GM12874 (cell line): ENCODE data around the gene NLGN1.

Source experiments
- TF ChIP-seq, protein P1 (sequence below): IDR thresholded peaks from 2 replicates; pipeline ENCODE4 v1.5.1; 2011; ENCODE audit warnings: low read depth, mild to moderate bottlenecking, control low read depth, low read length, moderate library complexity; ENCODE audit not compliant: insufficient read depth

The NLGN1 gene

DNA sequence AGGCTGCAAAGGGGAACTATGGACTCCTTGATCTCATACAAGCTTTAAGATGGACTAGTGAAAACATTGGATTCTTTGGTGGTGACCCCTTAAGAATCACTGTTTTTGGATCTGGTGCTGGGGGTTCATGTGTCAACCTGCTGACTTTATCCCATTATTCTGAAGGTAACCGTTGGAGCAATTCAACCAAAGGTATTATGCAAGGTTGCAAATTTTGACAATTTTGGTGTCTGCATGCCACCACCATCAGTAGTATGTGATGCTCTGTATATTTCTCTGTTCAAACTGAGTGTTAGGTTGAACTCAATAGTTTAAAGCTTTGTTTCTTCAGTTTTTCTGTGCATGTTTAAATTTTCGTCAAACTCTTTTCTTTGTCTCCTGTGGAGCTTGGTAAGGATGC is 877.8 kb downstream of the NLGN1 start:
- TF ChIP-seq, protein P1, sequence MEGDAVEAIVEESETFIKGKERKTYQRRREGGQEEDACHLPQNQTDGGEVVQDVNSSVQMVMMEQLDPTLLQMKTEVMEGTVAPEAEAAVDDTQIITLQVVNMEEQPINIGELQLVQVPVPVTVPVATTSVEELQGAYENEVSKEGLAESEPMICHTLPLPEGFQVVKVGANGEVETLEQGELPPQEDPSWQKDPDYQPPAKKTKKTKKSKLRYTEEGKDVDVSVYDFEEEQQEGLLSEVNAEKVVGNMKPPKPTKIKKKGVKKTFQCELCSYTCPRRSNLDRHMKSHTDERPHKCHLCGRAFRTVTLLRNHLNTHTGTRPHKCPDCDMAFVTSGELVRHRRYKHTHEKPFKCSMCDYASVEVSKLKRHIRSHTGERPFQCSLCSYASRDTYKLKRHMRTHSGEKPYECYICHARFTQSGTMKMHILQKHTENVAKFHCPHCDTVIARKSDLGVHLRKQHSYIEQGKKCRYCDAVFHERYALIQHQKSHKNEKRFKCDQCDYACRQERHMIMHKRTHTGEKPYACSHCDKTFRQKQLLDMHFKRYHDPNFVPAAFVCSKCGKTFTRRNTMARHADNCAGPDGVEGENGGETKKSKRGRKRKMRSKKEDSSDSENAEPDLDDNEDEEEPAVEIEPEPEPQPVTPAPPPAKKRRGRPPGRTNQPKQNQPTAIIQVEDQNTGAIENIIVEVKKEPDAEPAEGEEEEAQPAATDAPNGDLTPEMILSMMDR, result no peak

DNA sequence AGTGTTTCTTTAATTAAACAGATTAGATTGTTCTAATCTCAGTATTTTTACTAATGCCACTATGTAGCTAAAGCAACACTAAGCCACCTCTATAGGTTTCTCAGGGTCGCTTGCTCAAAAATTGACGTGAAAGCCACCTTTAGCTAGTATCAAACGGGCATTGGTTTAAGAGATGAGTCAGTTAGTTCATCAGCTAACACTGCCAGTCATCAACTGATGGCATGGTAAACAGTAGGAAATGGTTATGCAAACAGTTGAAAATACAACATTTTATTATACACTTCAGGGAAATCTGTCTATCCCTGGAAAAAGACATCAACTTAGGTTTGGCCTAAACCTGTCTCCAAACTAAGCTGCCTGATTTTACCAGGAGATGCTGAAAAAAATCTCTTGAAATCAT is 879.3 kb downstream of the NLGN1 start:
- TF ChIP-seq, protein P1, result no peak

DNA sequence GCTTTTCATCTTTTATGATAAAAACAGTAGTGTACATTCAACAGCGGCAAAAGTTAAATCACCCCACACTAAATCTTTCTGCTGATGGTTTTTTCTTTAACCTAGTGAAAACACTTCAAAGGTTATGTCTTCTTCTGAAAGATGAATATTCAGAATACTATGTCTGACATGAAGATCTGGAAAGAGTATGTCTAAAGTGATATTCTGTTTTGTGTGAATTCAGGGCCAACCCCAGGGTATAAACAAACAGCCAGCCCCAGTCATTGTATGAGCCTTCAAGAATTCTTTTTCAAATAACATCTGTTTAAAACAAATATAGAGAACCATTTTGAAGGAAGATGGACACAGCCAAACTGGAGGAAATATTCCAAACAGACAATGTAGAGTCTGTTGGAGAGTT is 880.5 kb downstream of the NLGN1 start:
- TF ChIP-seq, protein P1, result no peak

DNA sequence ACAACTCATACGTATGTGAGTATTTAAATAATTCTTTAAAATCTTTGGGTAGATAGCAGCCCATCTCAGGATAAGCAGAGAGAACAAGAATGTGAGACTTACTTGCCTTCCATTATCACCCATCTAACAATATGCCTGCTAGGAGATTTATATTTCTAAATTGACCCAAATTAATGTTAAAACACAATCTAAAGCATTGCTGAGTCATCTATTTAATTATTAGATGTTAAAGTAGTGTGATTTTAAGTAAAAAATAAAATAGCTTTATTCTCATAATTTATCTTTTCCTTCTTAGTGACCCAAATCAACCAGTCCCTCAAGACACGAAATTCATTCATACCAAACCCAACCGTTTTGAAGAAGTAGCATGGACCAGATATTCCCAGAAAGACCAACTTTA is 882.6 kb downstream of the NLGN1 start:
- TF ChIP-seq, protein P1, result no peak

DNA sequence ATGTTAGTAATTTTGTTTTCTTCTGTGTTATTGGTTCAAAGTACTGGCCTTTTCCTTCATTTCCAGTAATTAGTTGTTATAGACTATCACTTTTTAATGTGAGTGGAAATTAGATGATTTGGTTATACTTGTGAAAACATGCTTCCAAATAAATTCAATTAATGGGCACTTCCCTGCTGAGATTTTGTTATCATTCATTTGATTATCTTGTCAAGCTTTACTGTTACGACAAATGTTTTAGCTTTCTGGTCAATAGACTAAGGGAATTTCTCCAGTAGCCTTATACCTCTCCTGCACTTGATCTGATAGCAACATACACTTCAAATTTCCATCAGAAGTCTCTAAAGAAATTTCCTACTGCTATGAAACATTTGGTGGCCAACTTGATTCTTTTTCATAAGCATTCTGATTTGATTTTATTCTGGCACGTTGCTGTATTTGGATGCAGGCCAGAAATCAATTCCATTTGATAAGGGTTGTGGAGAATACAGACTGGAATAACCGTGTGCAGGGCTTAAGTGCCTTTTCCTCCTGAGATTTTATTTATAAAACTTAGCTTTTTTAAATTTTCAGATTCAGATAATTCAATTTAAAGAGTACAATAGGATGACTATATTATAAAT is 887.8 kb downstream of the NLGN1 start:
- TF ChIP-seq, protein P1, result no peak

DNA sequence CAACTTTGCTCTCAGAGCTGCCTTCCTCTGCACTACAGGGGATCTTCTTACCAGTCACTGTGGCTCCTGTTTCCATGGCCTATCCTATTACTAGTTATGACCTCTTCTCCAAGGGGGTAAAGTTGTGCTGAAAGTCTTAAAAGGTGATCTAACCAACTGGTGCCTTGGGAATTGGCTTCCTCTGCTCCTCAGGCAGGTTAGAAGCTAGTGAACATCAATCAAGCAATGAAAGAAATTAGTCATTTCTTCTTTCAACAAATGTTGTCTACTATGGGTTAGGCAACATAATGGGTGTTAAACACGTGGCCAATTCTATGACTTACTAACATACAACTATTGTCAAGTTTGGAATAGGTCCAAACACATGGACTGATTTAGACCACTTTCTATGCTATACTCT is 890.2 kb downstream of the NLGN1 start:
- TF ChIP-seq, protein P1, result no peak

DNA sequence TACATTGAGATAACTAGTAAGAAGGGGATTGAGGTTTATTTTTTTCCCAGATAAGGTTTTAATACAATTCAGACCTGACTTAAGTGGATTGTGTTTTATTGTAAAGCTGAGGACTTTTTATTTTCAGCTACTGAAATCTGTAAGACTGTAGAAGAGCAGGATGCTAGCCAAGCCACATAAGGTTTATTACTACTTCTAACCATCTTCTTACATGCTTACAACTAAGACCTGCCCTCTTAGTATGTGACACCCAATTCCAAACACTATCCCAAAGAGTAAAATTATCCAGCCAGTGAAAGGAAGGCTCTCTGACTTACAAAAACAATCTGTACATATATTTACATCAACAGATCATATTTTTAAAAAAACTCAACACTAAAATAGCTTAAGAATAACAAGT is 897.1 kb downstream of the NLGN1 start:
- TF ChIP-seq, protein P1, result no peak
